Activated T-helper 2 cell treated with anti-CD3 and anti-CD28 coated beads, Interferon-gamma antibody, Interleukin-2, Interleukin-4, amounts not matched to agents 10 μg/mL and 5 μg/mL and 100 μg/mL, durations not matched to agents 14 hours and 24 hours and 36 hours (primary cell): ENCODE measurements around the gene ZNF446. TPM values are rescaled to one million over a fixed set of nuclear protein-coding genes. Genes with fewer than 3 reads are reported as not detected.
"Not testable (repeated sequence)": the region's sequence is repeated elsewhere in the genome, so short reads cannot be mapped to it uniquely, and the experiment has no call there.

Experiments
- DNase-seq: peaks from one replicate; pipeline ENCODE4 v3.0.0; 2021; ENCODE audit warnings: low spot score
- H3K27ac Mint-ChIP-seq: one replicate; pipeline ENCODE4 v1.8.0; 2021; ENCODE audit warnings: mixed read lengths
- H3K27me3 Mint-ChIP-seq: one replicate; pipeline ENCODE4 v1.8.0; 2021; ENCODE audit warnings: low read depth, mixed read lengths
- H3K36me3 Mint-ChIP-seq: one replicate; pipeline ENCODE4 v1.8.0; 2021; ENCODE audit warnings: low read depth, mixed read lengths
- H3K4me1 Mint-ChIP-seq: one replicate; pipeline ENCODE4 v1.8.0; 2021; ENCODE audit warnings: low read depth, mixed read lengths
- H3K4me3 Mint-ChIP-seq: one replicate; pipeline ENCODE4 v1.8.0; 2021; ENCODE audit warnings: low read depth, mild to moderate bottlenecking, moderate library complexity, mixed read lengths
- H3K9me3 Mint-ChIP-seq: one replicate; pipeline ENCODE4 v1.8.0; 2021; ENCODE audit warnings: mixed read lengths
- intact Hi-C: fragments of 100-400 bp; cut with micrococcal nuclease; formaldehyde crosslinking; loops from one replicate; pipeline ENCODE4 v1.15.1; 2023
- total RNA-seq: library from RNA; stranded (reverse); gene quantifications from 2 replicates; pipeline ENCODE4 v1.2.3, GENCODE V29; 2022

The ZNF446 gene
- total RNA-seq, 1 donor from 2014 or later: 6.9 TPM

- Mint-ChIP-seq H3K36me3 (peaks cover 2% of the 10 kb centered on the region), H3K27ac (peak overlapping the region; percentile 54), H3K4me1 (peaks cover 17% of the 10 kb centered on the region), H3K4me3 (no peak overlapping the region), H3K9me3 (no peaks in the 10 kb centered on the region), H3K27me3 (no peaks in the 10 kb centered on the region)
- intact Hi-C loops: no loop called here
- DNase-seq: no peak
Observed at GRCh38 chr19:58491393-58491792, 15.2 kb downstream of the ZNF446 start.

DNA sequence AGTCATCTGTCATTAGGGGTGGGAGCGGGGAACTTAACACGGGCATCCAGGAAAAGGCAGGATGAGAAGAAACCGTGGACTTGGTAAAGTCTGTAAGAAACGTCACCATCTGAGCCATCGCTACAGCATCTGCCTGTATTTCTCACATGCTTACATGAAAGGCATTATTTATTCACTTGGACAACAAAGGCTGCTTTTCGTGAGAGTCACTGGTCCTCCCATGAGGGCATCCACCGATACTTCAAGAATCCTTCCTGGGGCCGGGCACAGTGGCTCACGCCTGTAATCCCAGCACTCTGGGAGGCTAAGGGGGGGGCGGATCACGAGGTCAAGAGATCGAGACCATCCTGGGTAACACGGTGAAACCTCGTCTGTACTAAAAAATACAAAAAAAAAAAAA is 16.1 kb downstream of the ZNF446 start:
- no peak overlapping the region for H3K4me3 Mint-ChIP-seq
- H3K4me1 Mint-ChIP-seq: peaks cover 16% of the 10 kb centered on the region
- intact Hi-C loops: no loop called here
- H3K9me3 Mint-ChIP-seq: no peaks in the 10 kb centered on the region
- no peak overlapping the region for H3K27ac Mint-ChIP-seq
- H3K36me3 Mint-ChIP-seq: peaks cover 2% of the 10 kb centered on the region
- H3K27me3 Mint-ChIP-seq: no peaks in the 10 kb centered on the region
- no peak for DNase-seq

GRCh38 chr19:58497634-58498170 is 21.6 kb downstream of the ZNF446 start:
- Mint-ChIP-seq H3K36me3 (peaks cover 5% of the 10 kb centered on the region), H3K27ac (no peak overlapping the region), H3K4me3 (peak overlapping the region; percentile 99), H3K27me3 (no peaks in the 10 kb centered on the region), H3K9me3 (peaks cover 12% of the 10 kb centered on the region), H3K4me1 (peaks cover 21% of the 10 kb centered on the region)
- intact Hi-C loops: no loop called here
- DNase-seq: no peak

DNA sequence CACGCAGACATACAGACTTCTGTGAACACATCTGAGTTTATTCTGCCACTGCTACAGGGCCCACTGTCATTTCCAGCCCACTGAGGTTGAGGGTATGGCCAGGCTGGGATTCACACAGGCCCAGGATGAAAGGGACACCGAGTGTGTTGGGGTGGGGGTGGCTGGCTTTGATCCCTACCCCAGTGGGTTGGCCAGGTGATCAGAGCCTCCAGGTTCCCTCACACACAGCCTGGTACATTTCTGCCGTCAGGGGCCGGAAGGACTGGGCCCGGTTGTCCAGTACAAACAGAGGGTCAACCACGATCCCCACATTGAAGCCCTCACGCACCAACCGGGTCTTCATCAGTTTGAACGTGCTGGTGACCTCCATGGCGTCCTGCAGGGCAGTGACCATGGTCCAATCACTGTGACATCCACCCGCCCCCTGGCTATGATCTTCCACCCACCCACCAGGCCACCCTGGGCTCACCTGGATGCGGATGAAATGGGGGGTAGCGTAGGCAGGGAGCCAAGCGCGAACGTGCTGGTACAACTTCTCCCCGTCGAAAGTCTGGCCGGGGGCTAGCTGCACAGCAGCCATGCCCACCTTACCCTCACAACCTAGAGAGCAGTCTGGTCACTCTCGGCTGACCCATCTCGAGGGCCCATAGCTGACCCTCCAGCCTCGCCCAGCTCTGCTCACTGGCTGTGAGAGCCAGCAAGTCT is 22.3 kb downstream of the ZNF446 start:
- H3K27me3 Mint-ChIP-seq: no peaks in the 10 kb centered on the region
- peaks cover 12% of the 10 kb centered on the region for H3K9me3 Mint-ChIP-seq
- peak overlapping the region; percentile 97 for H3K27ac Mint-ChIP-seq
- intact Hi-C loops: loop anchor here (1.0 kb wide), 4 partner anchors 16 to 90 kb away; partner anchors contain the start of genes ZBTB45, ZNF446 and ZNF584
- peak overlapping the region; percentile 99 for H3K4me3 Mint-ChIP-seq
- DNase-seq: no peak
- peaks cover 21% of the 10 kb centered on the region for H3K4me1 Mint-ChIP-seq
- peaks cover 5% of the 10 kb centered on the region for H3K36me3 Mint-ChIP-seq

GRCh38 chr19:58499021-58499927 is 23.1 kb downstream of the ZNF446 start:
- intact Hi-C loops: loop anchor here (1.0 kb wide), 4 partner anchors 15 to 91 kb away; partner anchors contain the start of genes ZBTB45, ZNF446 and ZNF584
- peak overlapping the region; percentile 99 for H3K4me3 Mint-ChIP-seq
- H3K36me3 Mint-ChIP-seq: peaks cover 5% of the 10 kb centered on the region
- peak overlapping the region; percentile 97 for H3K27ac Mint-ChIP-seq
- DNase-seq: peak; percentile 96
- H3K27me3 Mint-ChIP-seq: no peaks in the 10 kb centered on the region
- peaks cover 21% of the 10 kb centered on the region for H3K4me1 Mint-ChIP-seq
- H3K9me3 Mint-ChIP-seq: peaks cover 12% of the 10 kb centered on the region

DNA sequence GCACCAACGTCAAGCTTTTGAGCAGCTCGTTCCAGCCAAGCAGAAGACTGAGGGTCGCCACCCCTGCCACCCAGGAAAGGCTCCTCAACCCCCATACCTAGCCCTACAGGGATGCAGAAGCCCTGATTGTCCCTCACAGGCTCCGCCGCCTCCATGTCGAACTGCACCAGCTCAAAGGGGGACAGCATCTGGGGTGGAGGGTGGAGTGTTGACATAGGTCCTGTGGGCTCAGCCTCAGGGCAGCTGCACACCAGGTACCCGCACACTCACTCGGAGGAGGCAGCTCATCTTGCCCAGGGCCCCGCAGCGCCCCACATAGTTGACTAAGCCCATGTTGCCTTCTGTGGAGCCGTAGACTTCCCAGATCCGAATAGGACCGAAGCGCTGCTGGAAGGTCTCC is 24.1 kb downstream of the ZNF446 start:
- Mint-ChIP-seq H3K4me3 (peak overlapping the region; percentile 99), H3K4me1 (peaks cover 19% of the 10 kb centered on the region), H3K27me3 (no peaks in the 10 kb centered on the region), H3K27ac (no peak overlapping the region), H3K36me3 (peaks cover 5% of the 10 kb centered on the region), H3K9me3 (peaks cover 12% of the 10 kb centered on the region)
- no peak for DNase-seq
- intact Hi-C loops: no loop called here

- H3K27me3 Mint-ChIP-seq, H3K27ac Mint-ChIP-seq, DNase-seq, H3K36me3 Mint-ChIP-seq, intact Hi-C loops, H3K9me3 Mint-ChIP-seq, H3K4me1 Mint-ChIP-seq, H3K4me3 Mint-ChIP-seq: not testable (repeated sequence)
Observed at GRCh38 chr19:58507602-58508223, 31.6 kb downstream of the ZNF446 start.

DNA sequence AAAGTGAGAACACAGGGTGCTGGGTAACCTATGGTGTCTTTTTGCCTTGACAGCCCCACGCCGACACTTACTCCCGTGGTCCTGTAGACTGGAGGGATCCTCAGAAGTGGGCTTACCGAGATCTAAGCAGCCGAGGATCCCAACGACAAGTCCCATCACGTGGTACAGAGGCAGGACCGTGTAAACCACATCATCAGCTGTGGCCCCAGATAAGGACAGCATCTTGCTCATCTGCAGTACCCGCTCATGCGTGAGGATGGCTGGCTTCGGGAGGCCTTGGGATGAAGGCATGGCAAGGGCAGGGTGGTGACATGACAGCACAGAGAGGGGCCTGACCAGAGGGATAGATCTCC is 33.6 kb downstream of the ZNF446 start:
- Mint-ChIP-seq H3K4me3 (no peak overlapping the region), H3K9me3 (peaks cover 8% of the 10 kb centered on the region), H3K27ac (no peak overlapping the region), H3K27me3 (no peaks in the 10 kb centered on the region), H3K36me3 (peaks cover 16% of the 10 kb centered on the region), H3K4me1 (peaks cover 8% of the 10 kb centered on the region)
- DNase-seq: no peak
- intact Hi-C loops: no loop called here

DNA sequence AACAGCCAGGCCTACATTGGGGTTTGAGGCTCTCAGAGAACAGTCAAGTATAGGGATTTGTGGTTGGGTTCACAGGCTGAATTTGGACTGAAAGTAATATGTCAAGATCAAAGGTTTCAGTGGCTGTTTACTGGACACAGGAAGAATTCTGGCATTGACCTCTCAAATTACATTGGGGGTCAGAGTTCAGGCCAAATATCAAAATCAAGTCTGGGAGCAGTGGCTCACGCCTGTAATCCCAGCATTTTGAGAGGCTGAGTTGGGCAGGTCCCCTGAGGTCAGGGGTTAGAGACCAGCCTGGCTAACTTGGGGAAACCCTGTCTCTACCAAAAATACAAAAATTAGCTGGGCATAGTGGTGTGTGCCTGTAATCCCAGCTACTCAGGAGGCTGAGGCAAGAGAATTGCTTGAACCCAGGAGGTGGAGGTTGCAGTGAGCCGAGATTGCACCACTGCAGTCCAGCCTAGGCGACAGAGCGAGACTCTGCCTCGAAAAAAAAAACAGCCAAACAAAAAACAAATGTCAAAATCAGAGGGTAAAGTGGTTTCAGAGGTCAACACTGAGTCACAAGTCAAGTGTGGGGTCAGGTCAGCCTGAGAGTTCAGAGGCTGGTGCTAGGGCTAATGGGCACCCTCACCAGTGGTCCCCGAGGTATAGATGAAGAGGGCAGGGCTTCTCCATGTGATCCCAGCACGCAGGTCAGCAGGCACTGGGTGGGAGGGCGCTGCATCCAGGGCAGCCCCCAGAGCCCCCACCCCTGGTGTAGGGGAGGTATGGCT is 34.1 kb downstream of the ZNF446 start:
- peaks cover 8% of the 10 kb centered on the region for H3K9me3 Mint-ChIP-seq
- no peak for DNase-seq
- intact Hi-C loops: no loop called here
- H3K27me3 Mint-ChIP-seq: no peaks in the 10 kb centered on the region
- H3K4me1 Mint-ChIP-seq: peaks cover 10% of the 10 kb centered on the region
- no peak overlapping the region for H3K27ac Mint-ChIP-seq
- H3K36me3 Mint-ChIP-seq: peaks cover 20% of the 10 kb centered on the region
- H3K4me3 Mint-ChIP-seq: no peak overlapping the region

DNA sequence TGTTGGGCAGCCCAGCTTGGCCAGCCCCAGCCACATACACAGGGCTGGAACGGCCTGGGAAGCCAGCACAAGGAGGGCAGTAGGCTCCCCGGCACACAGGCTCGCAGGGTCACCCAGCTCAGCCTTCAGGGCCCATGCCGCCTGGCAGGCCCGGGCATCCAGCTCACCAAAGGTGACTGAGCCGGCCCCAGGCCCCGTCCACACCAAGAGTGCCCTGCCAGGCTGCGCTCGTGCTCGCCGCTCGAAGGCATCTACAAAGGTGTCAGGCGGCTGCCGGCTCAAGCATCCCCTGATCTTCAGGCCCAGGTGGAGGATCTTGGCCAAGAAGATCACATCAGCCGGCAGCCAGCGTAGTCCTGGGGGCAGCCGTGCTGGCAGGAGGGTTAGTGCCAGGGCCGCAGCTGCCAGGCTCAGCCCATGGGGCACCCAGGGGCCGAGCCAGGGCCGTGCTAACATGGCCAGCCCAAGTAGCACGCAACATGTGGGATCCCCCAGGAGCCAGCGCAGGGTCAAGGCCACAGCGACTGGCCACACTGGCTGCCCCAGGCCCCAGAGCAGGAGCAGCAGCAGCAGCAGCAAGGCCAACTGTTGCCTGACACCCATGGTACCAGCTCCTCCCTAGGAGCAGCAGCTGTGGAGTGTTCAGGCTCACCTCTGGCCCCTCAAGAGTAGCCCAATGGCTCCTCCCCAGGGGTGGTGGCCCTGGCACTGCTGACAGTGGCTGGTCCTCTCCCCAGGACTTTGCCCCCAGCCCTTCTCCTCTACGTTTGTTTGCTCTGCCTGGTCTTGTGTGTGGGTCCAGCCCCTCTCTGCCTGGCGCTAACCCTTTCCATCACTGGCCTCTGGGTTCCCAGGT is 35.4 kb downstream of the ZNF446 start, which contains the start of gene SLC27A5:
Gene SLC27A5, minus strand, starts transcription at position 640 of the 856 bp plus-strand sequence. Its CDS starts 37 bp downstream, at position 603.
- intact Hi-C loops: no loop called here
- H3K27ac Mint-ChIP-seq: no peak within 1 kb of the TSS
- DNase-seq: no peak
- H3K9me3 Mint-ChIP-seq: peaks cover 8% of the 10 kb centered on the region
- peaks cover 17% of the 10 kb centered on the region for H3K4me1 Mint-ChIP-seq
- no peak within 1 kb of the TSS for H3K4me3 Mint-ChIP-seq
- H3K36me3 Mint-ChIP-seq: peaks cover 33% of the 10 kb centered on the region
- no peaks in the 10 kb centered on the region for H3K27me3 Mint-ChIP-seq

- no peak for DNase-seq
- no peaks in the 10 kb centered on the region for H3K9me3 Mint-ChIP-seq
- H3K27me3 Mint-ChIP-seq: no peaks in the 10 kb centered on the region
- H3K4me1 Mint-ChIP-seq: peaks cover 23% of the 10 kb centered on the region
- peak overlapping the region; percentile 84 for H3K27ac Mint-ChIP-seq
- peaks cover 38% of the 10 kb centered on the region for H3K36me3 Mint-ChIP-seq
- intact Hi-C loops: no loop called here
- H3K4me3 Mint-ChIP-seq: peak overlapping the region; percentile 88
Observed at GRCh38 chr19:58513213-58513693, 37.1 kb downstream of the ZNF446 start.
